Activated CD4-positive, alpha-beta T cell treated with anti-CD3 and anti-CD28 coated beads for 4 hours (primary cell): Measurements from ENCODE around the gene EMC1.
"Not testable (repeated sequence)": the region's sequence is repeated elsewhere in the genome, so short reads cannot be mapped to it uniquely, and the experiment has no call there.

Source experiments
- DNase-seq, 2 donors: peaks; one replicate each; pipeline ENCODE4 v3.0.0-alpha.2; 2020

Gene EMC1

GRCh38 chr1:19260211-19261138, 9.2 kb upstream of the EMC1 start:
- DNase-seq = no peak

- no peak for DNase-seq
These were observed 7.0 kb upstream of the EMC1 start for GRCh38 chr1:19258353-19258752.

GRCh38 chr1:19257178-19257914, 6.0 kb upstream of the EMC1 start:
- no peak for DNase-seq

- DNase-seq = not testable (repeated sequence)
These were observed 5.0 kb upstream of the EMC1 start for GRCh38 chr1:19256301-19256700.

- no peak for DNase-seq
These were observed 4.0 kb upstream of the EMC1 start for GRCh38 chr1:19255288-19255687.

- DNase-seq = no peak
These were observed 3.1 kb upstream of the EMC1 start for GRCh38 chr1:19254416-19254815.

GRCh38 chr1:19250629-19251304, 557 bp downstream of the EMC1 start:
- DNase-seq = no peak

GRCh38 chr1:19240673-19241538, 10.4 kb downstream of the EMC1 start:
- DNase-seq = peak; percentile 61 to 72

GRCh38 chr1:19239876-19240275, 11.4 kb downstream of the EMC1 start:
- DNase-seq = no peak

GRCh38 chr1:19234224-19234623, 17.1 kb downstream of the EMC1 start:
- DNase-seq = no peak

GRCh38 chr1:19232524-19232846, 18.8 kb downstream of the EMC1 start:
- DNase-seq = no peak

GRCh38 chr1:19231736-19232523, 19.4 kb downstream of the EMC1 start:
- not testable (repeated sequence) for DNase-seq

GRCh38 chr1:19229828-19230325, 21.4 kb downstream of the EMC1 start:
- no peak for DNase-seq

- DNase-seq = no peak
These were observed 22.1 kb downstream of the EMC1 start for GRCh38 chr1:19229229-19229628.

GRCh38 chr1:19222979-19223824, 28.1 kb downstream of the EMC1 start:
- DNase-seq = no peak

- no peak for DNase-seq
These were observed 28.8 kb downstream of the EMC1 start for GRCh38 chr1:19222573-19222972.

- no peak for DNase-seq
These were observed 30.3 kb downstream of the EMC1 start for GRCh38 chr1:19220991-19221390.

- DNase-seq = no peak
These were observed 31.1 kb downstream of the EMC1 start for GRCh38 chr1:19220080-19220846.

GRCh38 chr1:19219451-19219850, 31.9 kb downstream of the EMC1 start:
- no peak for DNase-seq

- DNase-seq = not testable (repeated sequence)
These were observed 34.7 kb downstream of the EMC1 start for GRCh38 chr1:19216585-19216984.
